Mesothelial cell of epicardium (in vitro differentiated cells): ENCODE results near the gene C4orf54. TPM values are rescaled to one million over a fixed set of nuclear protein-coding genes. Genes with fewer than 3 reads are reported as not detected.

Experiments used
- DNase-seq, 2 experiments: peaks; one replicate each; pipeline ENCODE4 v3.0.0; 2021; ENCODE audit warnings: low spot score in 2 of 2; ENCODE audit not compliant: unreplicated experiment in 2 of 2
- H3K27ac Mint-ChIP-seq: 2 replicates; pipeline ENCODE4 v1.8.0; 2021; ENCODE audit warnings: mixed read lengths
- H3K27me3 Mint-ChIP-seq: 2 replicates; pipeline ENCODE4 v1.8.0; 2021; ENCODE audit warnings: low read depth, mixed read lengths
- H3K36me3 Mint-ChIP-seq: 2 replicates; pipeline ENCODE4 v1.8.0; 2021; ENCODE audit warnings: mixed read lengths
- H3K4me1 Mint-ChIP-seq: 2 replicates; pipeline ENCODE4 v1.8.0; 2021; ENCODE audit warnings: mixed read lengths
- H3K4me3 Mint-ChIP-seq: 2 replicates; pipeline ENCODE4 v1.8.0; 2021; ENCODE audit warnings: mild to moderate bottlenecking, moderate library complexity, mixed read lengths
- H3K9me3 Mint-ChIP-seq: 2 replicates; pipeline ENCODE4 v1.8.0; 2021; ENCODE audit warnings: mixed read lengths
- total RNA-seq: library from RNA; stranded (reverse); gene quantifications from 3 replicates; pipeline ENCODE4 v1.2.1, GENCODE V29; 2021
- TF ChIP-seq, protein P1 (sequence below): fragments of 200-600 bp; sonication (generic); IDR thresholded peaks from one replicate; pipeline ENCODE4 v1.5.0; 2021; ENCODE audit warnings: antibody characterized with exemption; ENCODE audit not compliant: unreplicated experiment

Gene C4orf54
- total RNA-seq, 1 donor from 2014 or later = 0.04 TPM

DNA sequence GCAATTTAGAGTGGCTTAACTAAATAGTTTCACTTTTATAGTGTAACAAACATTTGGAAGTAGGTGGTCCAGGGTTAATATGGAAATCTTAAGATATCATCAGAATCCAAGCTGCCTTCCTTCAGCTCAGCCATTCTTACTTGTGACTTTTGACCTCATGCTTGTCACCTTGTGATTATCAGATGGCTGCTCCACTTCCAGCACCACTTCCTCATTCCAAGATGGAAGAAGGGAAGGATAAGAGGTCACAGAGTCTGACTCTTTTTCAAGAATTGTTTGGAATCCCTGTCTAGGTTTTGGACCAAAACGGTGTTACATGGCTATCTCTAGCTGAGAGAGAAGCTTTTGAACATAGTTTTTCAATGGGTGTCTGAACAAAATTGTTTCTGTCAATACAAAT lies 43.1 kb downstream of the C4orf54 start:
- TF ChIP-seq, protein P1, sequence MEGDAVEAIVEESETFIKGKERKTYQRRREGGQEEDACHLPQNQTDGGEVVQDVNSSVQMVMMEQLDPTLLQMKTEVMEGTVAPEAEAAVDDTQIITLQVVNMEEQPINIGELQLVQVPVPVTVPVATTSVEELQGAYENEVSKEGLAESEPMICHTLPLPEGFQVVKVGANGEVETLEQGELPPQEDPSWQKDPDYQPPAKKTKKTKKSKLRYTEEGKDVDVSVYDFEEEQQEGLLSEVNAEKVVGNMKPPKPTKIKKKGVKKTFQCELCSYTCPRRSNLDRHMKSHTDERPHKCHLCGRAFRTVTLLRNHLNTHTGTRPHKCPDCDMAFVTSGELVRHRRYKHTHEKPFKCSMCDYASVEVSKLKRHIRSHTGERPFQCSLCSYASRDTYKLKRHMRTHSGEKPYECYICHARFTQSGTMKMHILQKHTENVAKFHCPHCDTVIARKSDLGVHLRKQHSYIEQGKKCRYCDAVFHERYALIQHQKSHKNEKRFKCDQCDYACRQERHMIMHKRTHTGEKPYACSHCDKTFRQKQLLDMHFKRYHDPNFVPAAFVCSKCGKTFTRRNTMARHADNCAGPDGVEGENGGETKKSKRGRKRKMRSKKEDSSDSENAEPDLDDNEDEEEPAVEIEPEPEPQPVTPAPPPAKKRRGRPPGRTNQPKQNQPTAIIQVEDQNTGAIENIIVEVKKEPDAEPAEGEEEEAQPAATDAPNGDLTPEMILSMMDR = no peak
- no peak for DNase-seq
- Mint-ChIP-seq H3K4me1 (no peaks in the 10 kb centered on the region), H3K27ac (no peak overlapping the region), H3K36me3 (no peaks in the 10 kb centered on the region), H3K9me3 (no peaks in the 10 kb centered on the region), H3K27me3 (peaks cover 3% of the 10 kb centered on the region), H3K4me3 (no peak overlapping the region)

DNA sequence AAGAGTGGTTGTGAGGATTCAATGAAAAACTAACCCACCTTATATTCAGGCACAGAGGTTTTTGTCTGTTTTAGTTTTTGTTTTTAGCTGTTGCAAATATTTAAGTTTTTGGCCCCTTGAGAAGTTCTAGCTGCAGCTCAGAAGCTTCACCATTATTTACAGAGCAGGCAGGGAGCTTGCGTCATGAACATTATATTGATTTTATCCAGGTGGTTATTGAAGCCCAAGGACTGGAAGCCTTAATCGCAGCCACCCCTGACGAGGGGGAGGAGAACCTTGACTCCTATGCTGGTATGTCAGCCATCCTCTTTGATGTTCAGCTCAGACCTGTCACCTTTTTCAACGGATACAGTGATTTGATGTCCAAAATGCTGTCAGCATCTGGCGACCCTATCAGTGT lies 44.9 kb downstream of the C4orf54 start:
- no peak overlapping the region for H3K27ac Mint-ChIP-seq
- H3K4me1 Mint-ChIP-seq = no peaks in the 10 kb centered on the region
- TF ChIP-seq, protein P1 = no peak
- no peak overlapping the region for H3K4me3 Mint-ChIP-seq
- H3K9me3 Mint-ChIP-seq = no peaks in the 10 kb centered on the region
- H3K27me3 Mint-ChIP-seq = peaks cover 8% of the 10 kb centered on the region
- no peaks in the 10 kb centered on the region for H3K36me3 Mint-ChIP-seq
- DNase-seq = no peak

DNA sequence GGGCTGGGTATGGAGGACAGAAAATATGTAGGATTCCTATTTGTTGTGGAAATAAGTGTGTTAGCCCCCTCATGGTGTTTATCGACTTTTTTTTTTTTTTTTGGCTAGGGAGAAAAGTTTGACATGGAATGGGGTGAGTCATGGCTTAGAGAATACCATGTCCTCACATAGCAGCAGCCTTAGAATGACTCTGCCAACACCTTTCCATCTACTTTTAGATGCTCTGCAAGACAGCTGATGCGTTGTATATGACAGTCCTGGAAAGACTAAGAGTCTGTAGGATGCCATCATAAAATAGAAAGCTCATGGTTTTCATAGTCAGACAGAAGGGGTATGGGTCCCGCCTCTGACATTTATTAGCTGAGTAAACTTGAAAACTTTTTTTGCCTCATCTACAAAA lies 45.3 kb downstream of the C4orf54 start:
- H3K27ac Mint-ChIP-seq = no peak overlapping the region
- no peak overlapping the region for H3K4me3 Mint-ChIP-seq
- H3K27me3 Mint-ChIP-seq = peaks cover 10% of the 10 kb centered on the region
- TF ChIP-seq, protein P1 = no peak
- no peaks in the 10 kb centered on the region for H3K36me3 Mint-ChIP-seq
- DNase-seq = no peak
- no peaks in the 10 kb centered on the region for H3K4me1 Mint-ChIP-seq
- H3K9me3 Mint-ChIP-seq = no peaks in the 10 kb centered on the region

DNA sequence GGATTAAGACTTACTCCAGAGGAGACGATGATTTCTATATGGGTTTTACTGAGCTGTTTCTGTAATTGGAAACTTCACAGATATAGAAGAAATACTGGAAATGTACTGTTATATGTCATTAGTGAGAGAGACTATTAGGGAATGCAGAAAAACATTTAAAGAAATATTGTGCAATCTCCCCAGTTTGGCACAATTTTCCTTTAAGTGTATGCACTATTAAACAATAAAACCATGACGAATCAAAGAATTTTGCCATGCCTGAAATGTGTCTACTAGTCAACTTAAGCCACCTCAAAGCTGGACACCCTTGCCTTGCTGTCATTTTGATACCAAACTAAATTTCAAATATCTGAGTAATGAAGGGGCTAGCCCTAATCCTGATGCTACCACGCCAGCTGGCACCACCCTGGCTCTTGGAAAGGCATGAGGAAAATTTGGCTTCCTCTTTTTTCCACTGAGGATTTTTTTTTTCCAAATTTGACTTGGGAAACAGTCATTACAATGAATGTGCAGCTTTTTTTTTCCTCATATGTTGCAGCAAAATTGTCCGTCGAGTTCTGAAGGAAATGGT lies 46.9 kb downstream of the C4orf54 start:
- no peaks in the 10 kb centered on the region for H3K4me1 Mint-ChIP-seq
- no peaks in the 10 kb centered on the region for H3K9me3 Mint-ChIP-seq
- H3K27ac Mint-ChIP-seq = no peak overlapping the region
- H3K4me3 Mint-ChIP-seq = no peak overlapping the region
- H3K36me3 Mint-ChIP-seq = no peaks in the 10 kb centered on the region
- TF ChIP-seq, protein P1 = no peak
- no peak for DNase-seq
- peaks cover 10% of the 10 kb centered on the region for H3K27me3 Mint-ChIP-seq

DNA sequence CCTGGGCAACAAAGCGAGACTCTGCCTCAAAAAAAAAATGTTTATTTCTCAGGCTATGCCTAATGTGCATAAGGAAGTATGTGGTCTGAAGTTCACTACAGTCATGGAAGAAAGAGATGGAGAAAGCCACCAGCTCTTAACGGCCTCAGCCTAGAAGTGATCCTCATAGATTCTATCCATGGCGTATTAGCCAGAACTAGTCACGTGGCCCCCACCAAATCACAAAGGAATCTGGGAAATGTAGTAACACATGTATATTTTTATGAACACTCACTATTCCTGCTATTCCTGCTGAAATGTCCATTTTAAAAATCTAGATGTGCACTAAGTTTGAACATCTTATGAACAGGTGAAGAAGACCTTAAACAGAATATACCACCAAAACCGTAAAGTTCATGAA lies 49.2 kb downstream of the C4orf54 start:
- Mint-ChIP-seq H3K9me3 (no peaks in the 10 kb centered on the region), H3K27me3 (peaks cover 21% of the 10 kb centered on the region), H3K36me3 (no peaks in the 10 kb centered on the region), H3K27ac (no peak overlapping the region), H3K4me3 (no peak overlapping the region), H3K4me1 (no peaks in the 10 kb centered on the region)
- TF ChIP-seq, protein P1 = no peak
- no peak for DNase-seq

Other genes starting within 250 kb of the C4orf54 start
- gene ADH7, start 222.5 kb downstream of the C4orf54 start, total RNA-seq = not detected in 3 replicates
- gene C4orf17, start 146.8 kb downstream of the C4orf54 start, total RNA-seq = not detected in 3 replicates
- gene TRMT10A, start 93.8 kb downstream of the C4orf54 start, total RNA-seq = 4.5 to 5.5 TPM (median 5.1 TPM) in 3 replicates
- gene MTTP, start 83.0 kb downstream of the C4orf54 start, total RNA-seq = 0.43 to 0.75 TPM in 2 of 3 replicates, not detected in the other
- 2.5 to 2.9 TPM (median 2.7 TPM) in 3 replicates for gene DAPP1, start 159.0 kb upstream of the C4orf54 start, total RNA-seq
- gene LAMTOR3, start 236.6 kb upstream of the C4orf54 start, total RNA-seq = 42.4 to 44.7 TPM (median 42.5 TPM) in 3 replicates